HG02623 (cell line): ENCODE measurements around the gene CCT8L2.
"Not testable (repeated sequence)": the region's sequence is repeated elsewhere in the genome, so short reads cannot be mapped to it uniquely, and the experiment has no call there.

Source experiments
- ATAC-seq: cut with Tn5 transposase; IDR thresholded peaks from one replicate; pipeline ENCODE4 v1.9.1; 2021; ENCODE audit warnings: moderate library complexity; ENCODE audit not compliant: unreplicated experiment

CCT8L2 gene

DNA sequence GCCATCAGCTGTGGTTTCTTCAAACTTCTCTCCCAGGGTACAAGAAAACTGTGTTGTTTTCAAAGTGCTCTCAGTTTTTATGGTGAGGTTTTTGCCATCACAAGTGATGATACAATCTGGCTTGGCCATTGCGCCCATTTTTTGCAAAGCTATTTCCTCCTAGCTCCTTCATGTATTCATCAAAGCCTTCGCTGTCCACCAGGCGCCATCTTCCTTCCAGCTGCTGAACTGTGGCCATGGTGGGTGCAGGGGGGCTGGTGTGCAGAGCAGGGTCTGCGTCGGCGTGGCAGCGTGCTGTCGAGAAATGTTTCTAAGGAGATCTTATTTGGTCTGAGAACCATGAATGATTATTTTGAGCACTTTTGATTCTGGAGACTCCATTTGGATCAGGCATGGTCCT lies 2.6 kb upstream of the CCT8L2 start:
- ATAC-seq: not testable (repeated sequence)

DNA sequence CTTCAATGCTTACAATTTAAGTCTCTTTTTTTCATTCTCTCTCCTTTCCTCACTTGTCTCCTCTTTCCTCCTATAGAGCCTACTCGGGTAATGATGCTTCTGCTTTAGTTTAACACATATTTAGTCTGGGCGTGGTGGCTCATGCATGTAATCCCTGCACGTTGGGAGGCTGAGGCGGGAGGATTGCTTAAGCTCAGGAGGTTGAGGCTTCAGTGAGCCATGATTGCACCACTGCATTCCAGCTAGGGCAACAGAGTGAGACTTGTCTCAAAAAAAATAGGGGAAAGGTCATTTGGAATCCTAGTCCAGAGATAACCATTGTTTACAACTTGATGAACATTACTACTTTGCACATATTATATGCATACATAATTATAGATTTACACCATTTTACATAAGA lies 1.4 kb upstream of the CCT8L2 start:
- no peak for ATAC-seq

DNA sequence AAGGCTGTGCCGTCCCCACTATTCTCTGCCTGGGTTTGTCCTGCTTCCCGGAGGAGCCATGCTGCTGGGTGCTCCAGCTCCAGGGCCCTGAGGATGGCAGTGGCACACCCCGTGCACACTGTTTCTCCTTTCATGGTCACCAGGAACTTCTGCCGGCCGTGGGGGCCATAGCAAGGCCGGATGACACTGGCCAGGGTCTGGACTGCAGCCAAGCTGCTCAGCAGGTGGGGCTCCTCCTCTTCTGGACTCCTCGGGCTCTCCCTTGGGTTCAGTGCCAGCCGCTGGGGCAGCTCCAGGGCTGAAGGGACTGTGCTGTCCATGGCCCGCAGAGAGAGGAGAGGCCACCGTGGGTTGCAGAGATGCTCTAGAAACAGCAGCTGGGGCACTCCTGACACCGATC lies 379 bp downstream of the CCT8L2 start:
- not testable (repeated sequence) for ATAC-seq

DNA sequence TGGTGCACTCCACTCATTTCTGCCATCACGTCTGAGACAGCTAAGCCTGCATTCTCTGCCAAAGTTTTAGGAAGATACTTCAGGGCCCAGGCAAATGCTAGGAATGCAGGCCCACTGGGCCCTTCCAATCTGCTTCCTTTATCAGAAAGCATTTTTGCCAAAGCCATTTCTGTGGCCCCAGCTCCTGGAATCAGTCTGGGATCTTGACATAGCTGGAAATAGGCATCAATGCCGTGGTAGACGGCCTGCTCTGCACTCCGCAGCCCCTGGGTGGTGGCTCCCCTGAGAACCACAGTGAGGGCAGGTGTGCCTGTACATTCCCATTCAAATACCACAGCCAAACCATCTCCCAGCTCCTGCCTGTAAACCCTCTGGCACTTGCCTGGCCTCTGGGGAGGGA lies 1.5 kb downstream of the CCT8L2 start:
- not testable (repeated sequence) for ATAC-seq

DNA sequence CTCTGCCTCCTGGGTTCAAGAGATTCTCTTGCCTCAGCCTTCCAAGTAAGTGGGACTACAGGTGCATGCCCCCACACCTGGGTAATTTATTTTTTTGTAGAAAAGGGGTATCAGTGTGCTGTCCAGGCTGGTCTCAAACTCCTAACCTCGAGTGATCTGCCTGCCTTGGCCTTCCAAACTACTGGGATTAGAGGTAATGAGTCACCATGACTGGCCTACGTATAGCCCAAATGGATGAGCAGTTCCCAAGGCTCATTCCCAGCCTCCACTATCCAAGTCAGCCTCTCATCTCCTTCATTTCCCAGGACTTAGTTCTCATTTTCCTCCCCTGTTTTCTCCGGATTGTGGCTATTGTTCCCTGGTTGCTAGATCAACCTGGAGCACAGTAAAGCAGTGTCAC lies 5.6 kb downstream of the CCT8L2 start:
- no peak for ATAC-seq

DNA sequence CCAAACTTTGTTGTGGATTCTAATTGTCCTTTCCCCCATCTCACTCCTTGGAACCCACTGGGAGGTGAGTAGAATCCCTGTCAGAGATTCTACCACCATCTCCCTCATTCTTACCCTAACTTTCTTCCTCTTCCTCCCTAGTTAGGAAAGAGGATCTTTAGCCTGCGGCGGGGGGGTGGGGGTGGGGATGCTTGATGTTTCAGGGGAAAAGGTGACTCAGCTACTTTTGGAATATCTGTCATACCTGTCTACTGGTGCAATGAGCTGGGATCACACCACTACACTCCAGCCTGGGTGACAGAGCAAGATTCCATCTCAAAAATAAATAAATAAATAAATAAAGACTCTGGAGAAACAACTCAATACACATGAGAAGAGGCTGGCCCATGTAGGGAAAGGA lies 6.4 kb downstream of the CCT8L2 start:
- ATAC-seq: no peak

DNA sequence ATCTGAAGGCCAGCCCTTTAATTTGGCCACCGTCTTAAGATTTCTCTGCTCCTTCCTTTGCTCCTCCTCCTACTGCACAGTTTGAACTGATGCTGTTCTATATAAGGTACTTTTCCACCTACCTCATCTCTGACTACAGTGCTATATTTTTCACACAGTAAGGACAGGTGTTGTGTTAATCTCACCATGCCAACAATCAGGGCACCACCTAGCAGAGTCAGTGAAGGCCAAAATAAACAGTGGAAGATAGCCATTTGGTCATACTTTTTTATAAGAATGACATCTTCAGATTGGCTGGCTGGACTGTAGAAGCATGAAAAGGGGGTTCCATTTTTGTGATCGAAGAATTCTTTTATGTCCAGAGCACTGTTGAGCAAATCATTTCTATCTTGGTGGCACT lies 11.7 kb downstream of the CCT8L2 start:
- not testable (repeated sequence) for ATAC-seq

DNA sequence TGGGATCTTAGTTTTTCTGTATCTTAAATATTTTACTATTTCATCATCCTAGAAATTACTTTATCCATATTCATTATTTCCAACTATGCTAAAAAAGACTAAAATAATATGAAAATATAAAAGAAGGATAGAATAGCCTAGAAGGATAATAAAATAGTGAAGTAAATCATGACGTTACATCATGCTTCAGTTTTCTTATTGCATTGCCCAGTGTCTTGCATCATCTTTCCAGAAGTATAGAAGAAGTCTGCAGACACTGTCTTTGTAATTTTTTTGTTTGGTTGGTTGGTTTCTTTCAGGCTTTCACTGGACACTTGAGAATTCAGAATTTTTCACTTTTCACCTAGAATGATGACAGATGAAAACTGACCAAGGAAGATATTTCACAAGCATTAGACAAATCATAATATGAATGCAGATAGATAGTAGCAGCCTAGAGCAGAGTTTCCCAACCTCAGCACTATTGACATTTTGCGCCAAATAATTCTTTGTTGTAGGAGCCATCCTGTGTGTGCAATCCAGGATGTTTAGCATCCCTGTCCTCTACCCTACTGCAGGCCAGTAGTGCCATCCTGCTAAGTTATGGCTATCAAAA lies 23.3 kb downstream of the CCT8L2 start:
- ATAC-seq: not testable (repeated sequence)

DNA sequence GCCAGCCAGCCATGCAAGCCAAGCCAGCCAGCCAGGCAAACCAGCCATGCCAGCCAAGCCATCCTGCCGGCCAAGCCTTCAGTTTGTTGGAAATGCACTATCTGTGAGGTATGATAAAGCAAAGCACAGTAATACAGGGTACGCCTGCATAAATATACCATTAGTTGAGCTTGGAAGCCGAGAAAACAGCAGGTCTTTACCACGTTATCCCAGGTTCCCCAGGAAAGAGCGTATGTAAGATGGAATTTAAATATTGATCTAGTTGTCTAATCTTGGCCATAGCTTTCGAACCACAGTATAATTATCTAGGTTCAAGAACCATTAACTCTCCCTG lies 24.2 kb downstream of the CCT8L2 start:
- no peak for ATAC-seq

DNA sequence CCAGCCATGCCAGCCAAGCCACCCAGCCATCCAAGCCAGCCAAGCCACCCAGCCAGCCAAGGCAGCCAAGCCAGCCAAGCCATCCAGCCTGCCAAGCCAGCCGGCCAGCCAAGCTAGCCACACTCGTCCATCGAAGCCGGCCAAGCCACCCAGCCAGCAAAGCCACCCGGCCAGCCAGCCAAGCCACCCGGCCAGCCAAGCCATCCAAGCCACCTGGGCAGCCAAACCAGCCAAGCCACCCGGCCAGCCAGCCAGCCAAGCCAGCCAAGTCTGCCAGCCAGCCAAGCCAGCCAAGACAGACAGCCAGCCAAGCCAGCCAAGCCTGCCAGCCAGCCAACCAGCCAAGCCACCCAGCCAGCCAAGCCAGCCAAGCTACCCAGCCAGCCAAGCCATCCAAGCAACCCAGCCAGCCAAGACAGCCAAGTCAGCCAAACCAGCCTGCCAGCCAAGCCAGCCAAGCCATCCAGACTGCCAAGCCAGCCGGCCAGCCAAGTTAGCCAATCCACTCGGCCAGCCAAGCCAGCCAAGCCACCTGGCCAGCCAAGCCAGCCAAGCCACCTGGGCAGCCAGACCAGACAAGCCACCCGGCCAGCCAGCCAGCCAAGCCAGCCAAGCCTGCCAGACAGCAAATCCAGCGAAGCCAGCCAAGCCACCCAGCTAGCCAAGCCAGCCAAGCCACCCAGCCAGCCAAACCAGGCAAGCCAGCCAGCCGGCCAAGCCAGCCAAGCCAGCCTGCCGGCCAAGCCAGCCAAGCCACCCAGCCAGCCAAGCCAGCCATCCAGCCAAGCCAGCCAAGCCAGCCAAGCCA lies 24.8 kb downstream of the CCT8L2 start:
- not testable (repeated sequence) for ATAC-seq

DNA sequence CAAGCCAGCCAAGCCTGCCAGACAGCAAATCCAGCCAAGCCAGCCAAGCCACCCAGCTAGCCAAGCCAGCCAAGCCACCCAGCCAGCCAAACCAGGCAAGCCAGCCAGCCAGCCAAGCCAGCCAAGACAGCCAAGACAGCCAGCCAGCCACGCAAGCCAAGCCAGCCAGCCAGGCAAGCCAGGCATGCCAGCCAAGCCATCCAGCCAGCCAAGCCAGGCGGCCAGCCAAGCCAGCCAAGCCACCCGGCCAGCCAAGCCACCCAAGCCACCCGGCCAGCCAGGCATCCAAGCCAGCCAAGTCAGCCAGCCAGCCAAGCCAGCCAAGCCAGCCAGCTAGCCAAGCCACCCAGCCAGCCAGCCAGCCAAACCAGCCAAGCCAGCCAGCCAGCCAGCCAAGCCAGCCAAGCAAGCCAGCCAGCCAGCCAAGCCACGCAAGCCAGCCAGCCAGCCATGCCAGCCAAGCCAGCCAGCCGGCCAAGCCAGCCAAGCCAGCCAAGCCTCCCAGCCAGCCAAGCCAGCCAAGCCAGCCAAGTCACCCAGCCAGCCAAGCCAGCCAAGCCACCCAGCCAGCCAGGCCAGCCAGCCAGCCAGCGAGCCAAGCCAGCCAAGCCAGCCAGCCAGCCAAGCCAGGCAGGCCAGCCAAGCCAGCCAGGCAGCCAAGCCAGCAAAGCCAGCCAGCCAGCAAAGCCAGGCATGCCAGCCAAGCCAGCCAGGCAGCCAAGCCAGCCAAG lies 26.0 kb downstream of the CCT8L2 start:
- not testable (repeated sequence) for ATAC-seq

DNA sequence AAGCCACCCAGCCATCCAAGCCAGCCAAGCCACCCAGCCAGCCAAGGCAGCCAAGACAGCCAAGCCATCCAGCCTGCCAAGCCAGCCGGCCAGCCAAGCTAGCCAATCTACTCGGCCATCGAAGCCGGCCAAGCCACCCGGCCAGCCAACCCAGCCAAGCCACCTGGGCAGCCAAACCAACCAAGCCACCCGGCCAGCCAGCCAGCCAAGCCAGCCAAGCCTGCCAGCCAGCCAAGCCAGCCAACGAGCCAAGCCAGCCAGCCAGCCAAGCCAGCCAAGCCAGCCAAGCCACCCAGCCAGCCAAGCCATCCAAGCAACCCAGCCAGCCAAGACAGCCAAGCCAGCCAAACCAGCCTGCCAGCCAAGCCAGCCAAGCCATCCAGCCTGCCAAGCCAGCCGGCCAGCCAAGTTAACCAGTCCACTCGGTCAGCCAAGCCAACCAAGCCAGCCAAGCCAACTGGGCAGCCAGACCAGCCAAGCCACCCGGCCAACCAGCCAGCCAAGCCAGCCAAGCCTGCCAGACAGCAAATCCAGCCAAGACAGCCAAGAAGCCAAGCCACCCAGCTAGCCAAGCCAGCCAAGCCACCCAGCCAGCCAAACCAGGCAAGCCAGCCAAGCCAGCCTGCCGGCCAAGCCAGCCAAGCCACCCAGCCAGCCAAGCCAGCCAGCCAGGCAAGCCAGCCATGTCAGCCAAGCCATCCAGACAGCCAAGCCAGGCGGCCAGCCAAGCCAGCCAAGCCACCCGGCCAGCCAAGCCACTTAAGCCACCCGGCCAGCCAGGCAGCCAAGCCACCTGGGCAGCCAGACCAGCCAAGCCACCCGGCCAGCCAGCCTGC lies 26.8 kb downstream of the CCT8L2 start:
- ATAC-seq: not testable (repeated sequence)

DNA sequence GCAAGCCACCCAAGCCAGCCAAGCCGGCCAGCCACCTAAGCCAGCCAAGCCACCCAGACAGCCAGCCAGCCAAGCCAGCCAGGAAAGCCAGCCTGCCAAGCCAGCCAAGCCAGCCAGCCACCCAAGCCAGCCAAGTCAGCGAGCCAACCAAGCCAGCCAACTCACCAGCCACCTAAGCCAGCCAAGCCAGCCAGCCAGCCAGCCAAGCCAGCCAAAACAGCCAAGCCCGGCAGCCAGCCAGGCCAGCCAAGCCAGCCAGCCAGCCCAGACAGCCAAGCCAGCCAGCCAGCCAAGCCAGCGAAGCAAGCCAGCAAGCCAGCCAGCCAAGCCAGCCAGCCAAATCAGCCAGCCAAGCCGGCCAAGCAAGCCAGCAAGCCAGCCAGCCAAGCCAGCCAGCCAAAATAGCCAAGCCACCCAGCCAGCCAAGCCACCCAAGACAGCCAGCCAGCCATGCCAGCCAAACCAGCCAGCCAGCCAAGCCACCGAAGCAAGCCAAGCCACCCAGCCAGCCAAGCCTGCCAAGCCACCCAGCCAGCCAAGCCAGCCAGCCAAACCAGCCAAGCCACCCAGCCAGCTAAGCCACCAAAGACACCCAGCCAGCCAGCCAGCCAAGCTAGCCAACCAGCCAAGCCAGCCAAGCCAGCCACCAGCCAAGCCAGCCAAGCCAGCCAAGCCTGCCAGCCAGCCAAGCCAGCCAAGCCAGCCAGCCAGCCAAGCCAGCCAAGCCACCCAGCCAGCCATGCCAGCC lies 27.6 kb downstream of the CCT8L2 start:
- ATAC-seq: not testable (repeated sequence)

DNA sequence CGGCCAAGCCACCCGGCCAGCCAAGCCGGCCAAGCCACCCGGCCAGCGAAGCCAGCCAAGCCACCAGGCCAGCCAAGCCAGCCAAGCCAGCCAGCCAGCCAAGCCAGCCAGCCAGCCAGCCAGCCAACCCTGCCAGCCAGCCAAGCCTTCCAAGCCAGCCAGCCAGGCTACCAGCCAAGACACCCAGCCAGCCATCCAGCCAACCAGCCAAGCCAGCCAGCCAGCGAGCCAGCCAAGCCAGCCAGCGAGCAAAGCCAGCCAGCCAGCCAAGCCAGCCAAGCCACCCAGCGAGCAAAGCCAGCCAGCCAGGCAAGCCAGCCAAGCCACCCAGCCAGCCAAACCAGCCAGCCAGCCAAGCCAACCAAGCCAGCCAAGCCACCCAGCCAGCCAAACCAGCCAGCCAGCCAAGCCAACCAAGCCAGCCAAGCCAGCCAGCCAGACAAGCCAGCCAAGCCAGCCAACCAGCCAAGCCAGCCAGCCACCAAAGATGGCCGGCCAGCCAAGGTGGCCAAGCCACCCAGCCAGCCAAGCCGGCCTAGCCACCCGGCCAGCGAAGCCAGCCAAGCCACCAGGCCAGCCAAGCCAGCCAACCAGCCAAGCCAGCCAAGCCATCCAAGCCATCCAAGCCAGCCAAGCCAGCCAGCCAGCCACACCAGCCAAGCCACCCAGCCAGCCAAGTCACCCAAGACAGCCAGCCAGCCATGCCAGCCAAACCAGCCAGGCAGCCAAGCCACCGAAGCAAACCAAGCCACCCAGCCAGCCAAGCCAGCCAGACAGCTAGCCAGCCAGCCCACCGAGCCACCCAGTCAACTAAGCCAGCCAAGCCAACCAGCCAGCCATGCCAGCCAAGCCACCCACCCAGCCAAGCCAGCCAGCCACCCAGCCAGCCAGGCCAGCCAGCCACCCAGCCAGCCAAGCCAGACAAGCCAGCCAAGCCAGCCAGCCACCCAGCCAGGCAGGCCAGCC lies 28.8 kb downstream of the CCT8L2 start:
- no peak for ATAC-seq

DNA sequence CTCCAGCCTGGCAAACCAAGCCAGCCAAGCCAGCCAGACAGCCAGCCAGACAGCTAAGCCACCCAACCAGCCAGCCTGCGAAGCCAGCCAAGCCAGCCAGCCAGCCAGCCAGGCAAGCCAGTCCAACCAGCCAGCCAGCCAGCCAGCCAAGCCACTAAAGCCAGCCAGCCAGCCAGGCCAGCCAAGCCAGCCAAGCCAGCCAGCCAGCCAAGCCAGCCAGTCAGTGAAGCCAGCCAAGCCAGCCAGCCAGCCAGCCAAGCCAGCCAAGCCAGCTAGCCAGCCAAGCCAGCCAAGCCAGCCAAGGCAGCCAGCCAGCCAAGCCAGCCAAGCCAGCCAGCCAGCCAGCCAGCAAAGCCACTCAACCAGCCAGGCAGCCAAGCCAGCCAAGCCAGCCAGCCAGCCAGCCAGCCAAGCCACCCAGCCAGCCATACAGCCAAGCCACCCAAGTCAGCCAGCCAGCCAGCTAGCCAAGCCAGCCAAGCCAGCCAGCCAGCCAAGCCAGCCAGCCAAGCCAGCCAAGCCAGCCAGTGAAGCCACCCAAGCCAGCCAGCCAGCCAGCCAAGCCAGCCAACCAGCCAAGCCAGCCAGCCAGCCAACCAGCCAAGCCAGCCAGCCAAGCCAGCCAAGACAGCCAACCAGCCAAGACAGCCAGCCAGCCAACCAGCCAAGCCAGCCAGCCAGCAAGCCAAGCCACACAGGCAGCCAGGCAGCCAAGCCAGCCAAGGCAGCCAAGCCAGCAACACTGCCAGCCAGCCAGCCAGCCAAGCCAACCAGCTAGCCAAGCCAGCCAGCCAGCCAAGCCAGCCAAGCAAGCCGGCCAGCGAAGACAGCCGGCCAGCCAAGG lies 29.7 kb downstream of the CCT8L2 start:
- ATAC-seq: no peak

DNA sequence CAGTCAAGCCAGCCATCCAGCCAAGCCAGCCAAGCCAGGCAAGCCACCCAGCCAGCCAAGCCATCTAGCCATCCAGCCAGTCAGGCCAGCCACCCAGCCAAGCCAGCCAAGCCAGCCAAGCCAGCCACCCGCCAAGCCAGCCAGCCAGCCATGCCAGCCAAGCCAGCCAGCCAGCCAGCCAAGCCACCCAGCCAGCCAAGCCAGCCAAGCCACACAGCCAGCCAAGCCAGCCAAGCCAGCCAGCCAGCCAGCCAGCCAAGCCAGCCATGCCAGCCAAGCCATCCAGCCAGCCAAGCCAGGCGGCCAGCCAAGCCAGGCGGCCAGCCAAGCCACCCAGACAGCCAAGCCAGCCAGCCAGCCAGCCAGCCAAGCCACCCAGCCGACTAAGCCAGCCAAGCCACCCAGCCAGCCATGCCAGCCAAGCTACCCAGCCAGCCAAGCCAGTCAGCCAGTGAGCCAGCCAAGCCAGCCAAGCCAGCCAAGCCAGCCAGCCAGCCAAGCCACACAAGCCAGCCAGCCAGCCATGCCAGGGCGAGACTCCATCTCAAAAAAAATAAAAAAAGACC lies 31.4 kb downstream of the CCT8L2 start:
- not testable (repeated sequence) for ATAC-seq

DNA sequence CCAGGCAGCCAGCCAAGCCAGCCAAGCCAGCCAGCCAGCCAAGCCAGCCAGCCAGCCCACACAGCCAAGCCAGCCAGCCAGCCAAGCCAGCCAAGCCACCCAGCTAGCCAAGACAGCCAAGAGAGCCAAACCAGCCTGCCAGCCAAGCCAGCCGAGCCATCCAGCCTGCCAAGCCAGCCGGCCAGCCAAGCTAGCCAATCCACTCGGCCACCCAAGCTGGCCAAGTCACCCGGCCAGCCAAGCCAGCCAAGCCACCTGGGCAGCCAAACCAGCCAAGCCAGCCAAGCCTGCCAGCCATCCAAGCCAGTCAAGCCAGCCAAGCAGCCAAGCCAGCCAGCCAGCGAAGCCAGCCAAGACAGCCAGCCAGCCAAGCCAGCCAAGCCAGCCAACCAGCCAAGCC lies 32.0 kb downstream of the CCT8L2 start:
- ATAC-seq: not testable (repeated sequence)

DNA sequence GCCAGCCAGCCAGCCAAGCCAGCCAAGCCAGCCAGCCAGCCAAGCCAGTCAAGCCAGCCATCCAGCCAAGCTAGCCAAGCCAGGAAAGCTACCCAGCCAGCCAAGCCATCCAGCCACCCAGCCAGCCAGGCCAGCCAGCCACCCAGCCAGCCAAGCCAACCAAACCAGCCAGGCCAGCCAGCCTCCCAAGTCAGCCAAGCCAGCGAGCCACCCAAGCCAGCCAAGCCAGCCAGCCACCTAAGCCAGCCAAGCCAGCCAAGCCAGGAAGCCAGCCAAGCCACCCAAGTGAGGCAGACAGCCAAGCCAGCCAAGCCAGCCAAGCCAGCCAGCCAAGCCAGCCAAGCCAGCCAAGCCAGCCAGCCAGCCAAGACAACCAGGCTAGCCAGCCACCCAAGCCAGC lies 32.6 kb downstream of the CCT8L2 start:
- not testable (repeated sequence) for ATAC-seq
